Activated T-helper 9 cell treated with anti-CD3 and anti-CD28 coated beads, Interleukin-2, amount 50 U/mL, for 16 hours (primary cell): Measurements from ENCODE around the gene ABCC10.
"Not testable (repeated sequence)": the region's sequence is repeated elsewhere in the genome, so short reads cannot be mapped to it uniquely, and the experiment has no call there.

Source experiments
- DNase-seq: peaks from one replicate; pipeline ENCODE4 v3.0.0-alpha.2; 2020; ENCODE audit warnings: low read depth

Gene ABCC10

DNA sequence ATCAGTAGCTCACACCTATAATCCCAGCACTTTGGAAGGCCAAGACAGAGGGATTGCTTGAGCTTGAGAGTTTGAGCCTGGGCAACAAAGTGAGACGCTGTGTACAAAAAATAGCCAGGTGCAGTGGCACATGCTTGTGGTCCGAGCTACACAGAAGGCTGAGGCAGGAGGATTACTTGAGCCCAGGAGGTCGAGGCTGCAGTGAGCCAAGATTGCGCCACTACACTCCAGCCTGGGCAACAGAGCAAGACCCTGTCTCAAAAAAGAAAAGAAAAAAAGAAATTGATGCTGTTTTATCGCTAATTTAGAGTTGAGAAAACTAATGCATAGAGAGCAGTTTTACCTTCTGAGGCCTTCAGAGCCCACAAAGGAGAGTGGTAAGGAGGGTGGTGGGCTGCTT, 71.0 kb downstream of the ABCC10 start:
- DNase-seq: not testable (repeated sequence)

DNA sequence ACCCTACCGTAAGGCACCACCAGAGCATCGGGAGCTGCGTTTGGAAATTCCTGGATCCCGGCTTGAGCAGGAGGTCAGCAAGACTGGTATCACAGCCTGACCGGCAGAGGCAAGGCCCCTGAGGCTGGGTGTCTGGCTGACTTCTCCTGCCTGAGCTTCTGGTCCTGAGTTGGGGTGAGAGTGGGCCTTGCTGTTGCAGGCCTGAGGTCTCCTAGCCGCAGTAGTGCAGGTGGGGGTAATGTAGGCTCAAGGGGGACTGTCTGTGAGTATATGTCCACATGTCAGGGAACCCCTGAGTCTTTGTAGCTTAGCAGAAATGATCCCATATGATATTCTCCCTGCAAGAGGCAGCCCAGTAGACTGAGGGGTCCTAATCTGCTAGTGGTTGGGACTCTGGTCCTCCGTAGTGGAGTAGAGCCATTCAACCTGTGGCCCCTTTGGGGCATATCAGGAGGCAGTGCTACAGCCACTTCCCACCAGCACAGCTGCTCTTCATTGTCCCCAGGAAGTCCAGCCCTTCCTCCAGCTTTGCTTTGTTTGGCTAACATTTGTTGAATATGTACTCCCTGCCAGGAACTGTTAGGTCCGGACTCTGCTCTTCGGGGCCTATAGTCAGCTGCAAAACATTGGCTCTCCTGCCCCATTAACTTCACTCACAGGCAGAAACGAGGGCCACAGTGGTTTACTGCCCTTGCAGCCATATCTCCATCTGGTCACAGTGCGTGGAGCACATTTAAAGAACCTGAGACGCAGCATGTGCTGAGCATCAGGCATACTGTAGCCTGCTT, 71.9 kb downstream of the ABCC10 start:
- DNase-seq: no peak
